ENCODE data around the gene DHTKD1. TPM values are rescaled to one million over a fixed set of nuclear protein-coding genes. Genes with fewer than 3 reads are reported as not detected.

The DHTKD1 gene
- total and polyA plus RNA-seq, 2 experiments from 2014 or later: 20.2 to 63.9 TPM

GRCh38 chr10:12158111-12158510 lies 89.4 kb downstream of the DHTKD1 start:
- Histone ChIP-seq H3K4me3 (no peak overlapping the region), H3K4me1 (ENCODE audit: insufficient read depth) (no peaks in the 10 kb centered on the region; the same call in 1 of the 2 replicates), H3F3A (replicated peaks; ENCODE audit: low read depth) (no peaks in the 10 kb centered on the region), H3K4me2 (no peak overlapping the region), H3K79me2 (replicated peaks; ENCODE audit: insufficient read depth) (no peaks in the 10 kb centered on the region), H4K20me1 (replicated peaks; ENCODE audit: insufficient read depth) (0 out of 2 replicates have a peak, but pooled peaks cover 5% of the 10 kb centered on the region), H3K9me2 (ENCODE audit: insufficient read depth) (no peaks in the 10 kb centered on the region), H3K27me3 (ENCODE audit: insufficient read depth) (no peaks in the 10 kb centered on the region), H3K36me3 (ENCODE audit: insufficient read depth) (peaks cover 19% of the 10 kb centered on the region; the same call in 1 of the 2 replicates), H3K27ac (ENCODE audit: low read depth) (no peak overlapping the region), H2AFZ (no peak overlapping the region)
- no peak overlapping the region for H3K27ac Mint-ChIP-seq
- H3K27me3 Mint-ChIP-seq (ENCODE audit: insufficient read depth, low read depth, poor library complexity): no peaks in the 10 kb centered on the region
- DNase-seq (ENCODE audit: low spot score) (no peak), ATAC-seq (no peak)
- peaks cover 20% of the 10 kb centered on the region; the same call in 2 of the 3 replicates for H3K36me3 Mint-ChIP-seq (ENCODE audit: low read depth)
- no peak for TF ChIP-seq ETS1 (IDR thresholded peaks at IDR 0.05)
- no peaks in the 10 kb centered on the region for H3K9me3 Mint-ChIP-seq
- H3K4me1 Mint-ChIP-seq: no peaks in the 10 kb centered on the region
- H3K4me3 Mint-ChIP-seq: no peak overlapping the region

GRCh38 chr10:12160664-12161063 lies 91.9 kb downstream of the DHTKD1 start:
- Histone ChIP-seq H4K20me1 (replicated peaks; ENCODE audit: insufficient read depth) (no peaks in the 10 kb centered on the region), H3K9me2 (ENCODE audit: insufficient read depth) (no peaks in the 10 kb centered on the region), H3K4me3 (no peak overlapping the region), H3K4me2 (no peak overlapping the region), H3K27me3 (ENCODE audit: insufficient read depth) (no peaks in the 10 kb centered on the region), H2AFZ (no peak overlapping the region), H3K79me2 (replicated peaks; ENCODE audit: insufficient read depth) (no peaks in the 10 kb centered on the region), H3K36me3 (ENCODE audit: insufficient read depth) (peaks cover 19% of the 10 kb centered on the region; the same call in 1 of the 2 replicates), H3K4me1 (ENCODE audit: insufficient read depth) (no peaks in the 10 kb centered on the region; the same call in 1 of the 2 replicates), H3F3A (replicated peaks; ENCODE audit: low read depth) (no peaks in the 10 kb centered on the region; the same call in 1 of the 2 replicates), H3K27ac (ENCODE audit: low read depth) (no peak overlapping the region)
- Mint-ChIP-seq H3K4me1 (no peaks in the 10 kb centered on the region), H3K9me3 (no peaks in the 10 kb centered on the region), H3K36me3 (ENCODE audit: low read depth) (peaks cover 20% of the 10 kb centered on the region; the same call in 2 of the 3 replicates), H3K27me3 (ENCODE audit: insufficient read depth, low read depth, poor library complexity) (no peaks in the 10 kb centered on the region), H3K27ac (no peak overlapping the region), H3K4me3 (no peak overlapping the region)
- ATAC-seq (no peak), DNase-seq (ENCODE audit: low spot score) (no peak)
- TF ChIP-seq REST (IDR thresholded peaks at IDR 0.05; ENCODE audit: unreplicated experiment) (no peak), ZNF462 (CRISPR knock-in tag; IDR thresholded peaks at IDR 0.05) (no peak), CREB1 (CRISPR knock-in tag; IDR thresholded peaks at IDR 0.05; ENCODE audit: low read depth) (no peak), ETS1 (IDR thresholded peaks at IDR 0.05) (no peak), ZNF114 (CRISPR knock-in tag; IDR thresholded peaks at IDR 0.05) (no peak), ZNF331 (CRISPR knock-in tag; IDR thresholded peaks at IDR 0.05; ENCODE audit: low read depth) (no peak), EZH2 (IDR thresholded peaks at IDR 0.05; ENCODE audit: low read depth, unreplicated experiment) (no peak)

Data from GM23338 (cell line).